SK-N-SH (cell line): ENCODE measurements around the gene ERICH6. TPM values are rescaled to one million over a fixed set of nuclear protein-coding genes. Genes with fewer than 3 reads are reported as not detected.

Experiments
- CTCF ChIA-PET: fragments of 300-600, 350-600 bp; formaldehyde crosslinking; extraction: SDS; loops from one replicate; lab custom pipeline; 2021; lab: Yijun Ruan, JAX
- POLR2A ChIA-PET: fragments of 350-600 bp; sonication (Branson Sonifier 250); formaldehyde crosslinking; extraction: SDS; loops from one replicate; lab custom pipeline; 2020; ENCODE audit warnings: antibody characterized with exemption, inconsistent platforms; lab: Yijun Ruan, JAX
- DNase-seq: peaks from one replicate; pipeline ENCODE4 v3.0.0; 2012
- H2AFZ ChIP-seq: fragments of 200-600 bp; sonication (generic); 2 replicates; pipeline ENCODE4 v1.8.1; 2016; ENCODE audit warnings: antibody characterized with exemption, mild to moderate bottlenecking, low read depth
- H3F3A ChIP-seq: fragments of 200-600 bp; sonication (generic); replicated peaks from 2 replicates; pipeline ENCODE3; 2016; ENCODE audit warnings: antibody characterized with exemption, mild to moderate bottlenecking; ENCODE audit not compliant: insufficient read depth
- H3K27ac ChIP-seq, 2 experiments: fragments of 200-500 bp in 1 of 2; fragments of 200-600 bp in 1 of 2; sonication (Bioruptor generic) in 1 of 2; sonication (generic), shearing (Covaris generic) in 1 of 2; 2 replicates each; pipeline versions ENCODE4 v1.5.1 to v1.6.1; 2014 to 2016; ENCODE audit warnings: low read depth in 2 of 2, inconsistent platforms in 1 of 2, low read length in 1 of 2, mild to moderate bottlenecking in 1 of 2, mixed read lengths in 1 of 2
- H3K27me3 ChIP-seq: fragments of 200-600 bp; sonication (generic), shearing (Covaris generic); 2 replicates; pipeline ENCODE4 v1.6.1; 2016; ENCODE audit warnings: mixed run types; ENCODE audit not compliant: insufficient read depth
- H3K36me3 ChIP-seq, 2 experiments: fragments of 200-500 bp in 1 of 2; fragments of 200-600 bp in 1 of 2; sonication (Bioruptor generic) in 1 of 2; sonication (generic) in 1 of 2; replicated peaks in 1 of 2; 2 replicates each; pipeline versions ENCODE3 to v1.5.1; 2014 to 2016; ENCODE audit warnings: low read length in 1 of 2, mild to moderate bottlenecking in 1 of 2; ENCODE audit not compliant: insufficient read depth in 2 of 2, control insufficient read depth in 1 of 2
- H3K4me1 ChIP-seq, 2 experiments: fragments of 200-500 bp in 1 of 2; fragments of 200-600 bp in 1 of 2; sonication (Bioruptor generic) in 1 of 2; sonication (generic), shearing (Covaris generic) in 1 of 2; 2 replicates each; pipeline versions ENCODE4 v1.5.1 to v1.6.1; 2014 to 2016; ENCODE audit warnings: low read depth in 1 of 2, low read length in 1 of 2, mixed run types in 1 of 2; ENCODE audit not compliant: insufficient read depth in 2 of 2, control insufficient read depth in 1 of 2
- H3K4me2 ChIP-seq: fragments of 200-600 bp; sonication (generic), shearing (Covaris generic); 2 replicates; pipeline ENCODE4 v1.6.1; 2017; ENCODE audit warnings: mixed run types
- H3K4me3 ChIP-seq, 2 experiments: fragments of 200-500 bp in 1 of 2; fragments of 200-600 bp in 1 of 2; sonication (Bioruptor generic) in 1 of 2; sonication (generic), shearing (Covaris generic) in 1 of 2; 2 replicates each; pipeline versions ENCODE4 v1.5.1 to v1.8.1; 2014 to 2016; ENCODE audit warnings: low read depth in 2 of 2, inconsistent platforms in 1 of 2, low read length in 1 of 2, mild to moderate bottlenecking in 1 of 2, mixed read lengths in 1 of 2, moderate library complexity in 1 of 2
- H3K79me2 ChIP-seq: fragments of 200-600 bp; sonication (generic); 2 replicates; pipeline ENCODE4 v1.8.1; 2017; ENCODE audit warnings: mild to moderate bottlenecking; ENCODE audit not compliant: insufficient read depth
- H3K9ac ChIP-seq: fragments of 200-600 bp; sonication (generic); 2 replicates; pipeline ENCODE4 v1.6.1; 2017; ENCODE audit warnings: mixed run types
- H3K9me2 ChIP-seq: fragments of 200-600 bp; sonication (generic); 2 replicates; pipeline ENCODE4 v1.6.1; 2017; ENCODE audit warnings: mixed run types
- H3K9me3 ChIP-seq: fragments of 200-600 bp; sonication (generic); 2 replicates; pipeline ENCODE4 v1.6.1; 2017; ENCODE audit warnings: mixed run types, mild to moderate bottlenecking, moderate library complexity
- H4K20me1 ChIP-seq: fragments of 200-600 bp; sonication (generic); 2 replicates; pipeline ENCODE4 v1.6.1; 2017; ENCODE audit warnings: mild to moderate bottlenecking, mixed run types; ENCODE audit not compliant: insufficient read depth
- ELF1 ChIP-seq: IDR thresholded peaks from 2 replicates; pipeline ENCODE4 v1.4.0; 2012
- JUND ChIP-seq: IDR thresholded peaks from 2 replicates; pipeline ENCODE4 v1.4.0; 2012
- NFIC ChIP-seq: IDR thresholded peaks from 2 replicates; pipeline ENCODE4 v1.4.0; 2012; ENCODE audit warnings: borderline replicate concordance
- WGBS: methylation state at CpG from one replicate; pipeline ENCODE4 v1.1.6; 2017; ENCODE audit warnings: low lambda C conversion rate; 5-methylcytosine and 5-hydroxymethylcytosine counted together
- polyA plus RNA-seq, 3 experiments: library from polyadenylated mRNA; depleted of rRNA; stranded (reverse); fragments of >200 nt; gene quantifications; 2 replicates each; pipeline ENCODE4 v1.2.3, GENCODE V29; 2012
- TF ChIP-seq, protein P1 (sequence below): fragments of 200-600 bp; sonication (generic); IDR thresholded peaks from 2 replicates; pipeline ENCODE4 v1.6.1; 2017; ENCODE audit warnings: antibody characterized with exemption, mild to moderate bottlenecking, moderate library complexity
- TF ChIP-seq, protein P2 (sequence below): fragments of 150-350 bp; IDR thresholded peaks from 2 replicates; pipeline ENCODE4 v1.6.1; 2017; ENCODE audit warnings: antibody characterized with exemption, low read length, low read depth, borderline replicate concordance

ERICH6 gene
- polyA plus RNA-seq, 1 of the 3 experiments (the other 2 are of a cell fraction), result 0.08 TPM

DNA sequence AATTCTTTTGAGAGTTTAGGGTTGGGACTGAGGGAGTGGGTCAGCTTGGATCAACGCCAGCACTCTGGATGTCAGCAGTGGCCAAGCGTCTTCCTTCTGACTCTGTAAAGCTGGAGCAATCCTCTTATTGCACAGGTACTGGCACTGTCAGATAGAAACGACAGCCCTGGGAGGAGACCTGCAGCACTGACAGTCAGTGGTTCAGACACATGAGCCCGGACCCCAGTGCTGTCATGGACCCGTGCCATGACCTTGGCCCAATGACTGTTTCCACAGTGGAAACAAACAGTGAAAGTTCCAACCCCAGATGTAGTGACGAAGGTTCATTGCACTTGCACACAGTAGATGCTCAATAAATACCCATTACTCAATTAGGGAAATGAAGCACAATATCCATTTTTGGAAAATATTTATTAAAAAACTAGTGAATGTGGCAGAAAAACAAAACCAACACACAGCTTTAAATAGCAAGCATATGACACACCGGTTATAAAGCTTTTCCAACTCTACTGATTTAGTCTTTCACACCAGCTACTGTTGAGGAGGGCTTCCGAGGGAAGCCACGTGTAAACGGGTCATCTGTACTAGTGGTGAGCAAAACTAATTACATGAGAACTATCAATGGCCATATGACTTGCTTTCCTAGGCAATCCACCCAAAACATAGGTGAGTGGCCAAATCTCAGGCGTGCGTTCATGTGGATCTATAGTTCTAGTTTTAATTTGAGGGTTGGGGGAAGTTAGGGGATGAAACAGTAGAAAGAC lies 37.2 kb upstream of the ERICH6 start:
- no peak overlapping the region for H3K4me2 ChIP-seq
- no peak overlapping the region for H2AFZ ChIP-seq
- ChIA-PET CTCF (no interaction called here), POLR2A (interaction anchor here (0.7 kb wide), 1 partner anchor 22 kb away, joined by 3 read pairs; the partner anchor contains the start of gene SIAH2)
- peaks cover 27% of the 10 kb centered on the region for H4K20me1 ChIP-seq
- no peak overlapping the region for H3K9ac ChIP-seq
- WGBS, result 95% methylated on average over 10 of the region's 12 CpGs
- no peaks in the 10 kb centered on the region for H3F3A ChIP-seq
- TF ChIP-seq, protein P1, sequence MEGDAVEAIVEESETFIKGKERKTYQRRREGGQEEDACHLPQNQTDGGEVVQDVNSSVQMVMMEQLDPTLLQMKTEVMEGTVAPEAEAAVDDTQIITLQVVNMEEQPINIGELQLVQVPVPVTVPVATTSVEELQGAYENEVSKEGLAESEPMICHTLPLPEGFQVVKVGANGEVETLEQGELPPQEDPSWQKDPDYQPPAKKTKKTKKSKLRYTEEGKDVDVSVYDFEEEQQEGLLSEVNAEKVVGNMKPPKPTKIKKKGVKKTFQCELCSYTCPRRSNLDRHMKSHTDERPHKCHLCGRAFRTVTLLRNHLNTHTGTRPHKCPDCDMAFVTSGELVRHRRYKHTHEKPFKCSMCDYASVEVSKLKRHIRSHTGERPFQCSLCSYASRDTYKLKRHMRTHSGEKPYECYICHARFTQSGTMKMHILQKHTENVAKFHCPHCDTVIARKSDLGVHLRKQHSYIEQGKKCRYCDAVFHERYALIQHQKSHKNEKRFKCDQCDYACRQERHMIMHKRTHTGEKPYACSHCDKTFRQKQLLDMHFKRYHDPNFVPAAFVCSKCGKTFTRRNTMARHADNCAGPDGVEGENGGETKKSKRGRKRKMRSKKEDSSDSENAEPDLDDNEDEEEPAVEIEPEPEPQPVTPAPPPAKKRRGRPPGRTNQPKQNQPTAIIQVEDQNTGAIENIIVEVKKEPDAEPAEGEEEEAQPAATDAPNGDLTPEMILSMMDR, result no peak
- TF ChIP-seq JUND (no peak), NFIC (no peak)
- no peaks in the 10 kb centered on the region for H3K9me3 ChIP-seq
- H3K27me3 ChIP-seq, result no peaks in the 10 kb centered on the region
- no peak overlapping the region for H3K4me3 ChIP-seq
- H3K9me2 ChIP-seq, result no peaks in the 10 kb centered on the region
- H3K27ac ChIP-seq, result no peak overlapping the region
- peaks cover 42% of the 10 kb centered on the region for H3K79me2 ChIP-seq
- H3K4me1 ChIP-seq, result peaks cover 3 to 43% of the 10 kb centered on the region in 2 experiments; a peak in 3 of 4 replicates
- H3K36me3 ChIP-seq, result peaks cover 9 to 17% of the 10 kb centered on the region in 2 experiments
- no peak for DNase-seq

DNA sequence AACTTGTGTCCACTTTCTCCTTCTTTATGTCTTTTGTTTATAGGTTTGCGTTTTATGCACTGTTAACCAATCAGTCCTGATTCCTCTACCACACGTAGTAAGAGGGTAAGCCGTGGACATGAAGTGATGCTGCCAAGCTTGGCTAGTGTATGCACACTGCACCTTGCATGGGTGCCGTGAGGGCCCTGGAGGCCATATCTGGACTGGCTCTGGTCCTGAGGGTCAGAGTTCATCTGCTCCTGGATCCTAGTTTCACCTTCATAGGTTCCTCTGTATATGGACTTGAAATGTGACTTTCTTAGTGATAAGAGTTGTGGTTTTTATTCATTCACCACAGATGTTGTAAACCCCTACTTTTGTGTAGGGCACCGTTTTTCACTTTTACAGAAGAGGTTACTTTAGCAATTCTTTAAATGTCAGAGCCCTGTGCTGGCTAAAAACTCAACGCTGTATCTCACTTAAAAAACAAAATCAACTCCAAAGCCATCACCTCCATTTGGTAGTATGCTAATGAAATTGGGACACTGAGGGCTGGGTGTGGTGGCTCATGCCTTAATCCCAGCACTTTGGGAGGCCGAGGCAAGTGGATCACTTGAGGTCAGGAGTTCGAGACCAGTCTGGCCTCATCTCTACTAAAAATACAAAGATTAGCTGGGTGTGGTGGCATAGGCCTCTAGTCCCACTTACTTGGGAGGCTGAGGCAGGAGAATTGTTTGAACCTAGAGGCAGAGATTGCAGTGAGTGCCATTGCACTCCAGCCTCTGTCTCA lies 36.3 kb upstream of the ERICH6 start:
- Histone ChIP-seq H3K79me2 (peaks cover 33% of the 10 kb centered on the region), H4K20me1 (peaks cover 23% of the 10 kb centered on the region)
- WGBS, result 96% methylated on average over 8 of the region's 8 CpGs

More for the DNA sequence above, 36.3 kb upstream of the ERICH6 start:
- H2AFZ ChIP-seq, result no peak overlapping the region
- DNase-seq, result no peak
- H3K9ac ChIP-seq, result no peak overlapping the region
- ChIA-PET CTCF (no interaction called here), POLR2A (no interaction called here)
- H3K9me2 ChIP-seq, result no peaks in the 10 kb centered on the region
- H3K36me3 ChIP-seq, result peaks cover 9 to 17% of the 10 kb centered on the region in 2 experiments
- H3K27ac ChIP-seq, result no peak overlapping the region
- H3K4me1 ChIP-seq, result peaks cover 3 to 39% of the 10 kb centered on the region in 2 experiments; a peak in 3 of 4 replicates
- no peaks in the 10 kb centered on the region for H3K9me3 ChIP-seq
- H3F3A ChIP-seq, result no peaks in the 10 kb centered on the region
- no peak overlapping the region for H3K4me3 ChIP-seq
- TF ChIP-seq, protein P2, sequence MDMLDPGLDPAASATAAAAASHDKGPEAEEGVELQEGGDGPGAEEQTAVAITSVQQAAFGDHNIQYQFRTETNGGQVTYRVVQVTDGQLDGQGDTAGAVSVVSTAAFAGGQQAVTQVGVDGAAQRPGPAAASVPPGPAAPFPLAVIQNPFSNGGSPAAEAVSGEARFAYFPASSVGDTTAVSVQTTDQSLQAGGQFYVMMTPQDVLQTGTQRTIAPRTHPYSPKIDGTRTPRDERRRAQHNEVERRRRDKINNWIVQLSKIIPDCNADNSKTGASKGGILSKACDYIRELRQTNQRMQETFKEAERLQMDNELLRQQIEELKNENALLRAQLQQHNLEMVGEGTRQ, result no peak
- TF ChIP-seq ELF1 (no peak), JUND (no peak)
- no peaks in the 10 kb centered on the region for H3K27me3 ChIP-seq
- H3K4me2 ChIP-seq, result no peak overlapping the region
